BE2C (cell line): ENCODE measurements around the gene TBC1D7.
A peak's percentile ranks its signal among the peaks of the same experiment; 100 is the strongest.

Source experiments
- DNase-seq: peaks from one replicate; pipeline ENCODE4 v3.0.0-alpha.2; 2020
- H3K27me3 ChIP-seq: fragments of 250-450 bp; sonication (Bioruptor Pico); 2 replicates; pipeline ENCODE4 v1.5.1; 2020; ENCODE audit warnings: mild to moderate bottlenecking
- H3K36me3 ChIP-seq: fragments of 250-450 bp; sonication (Bioruptor Pico); 2 replicates; pipeline ENCODE4 v1.5.1; 2020; ENCODE audit warnings: mild to moderate bottlenecking
- H3K4me1 ChIP-seq: fragments of 250-450 bp; sonication (Bioruptor Pico); 2 replicates; pipeline ENCODE4 v1.5.1; 2020
- H3K4me3 ChIP-seq: 2 replicates; pipeline ENCODE4 v1.5.1; 2011; ENCODE audit warnings: low read depth, low read length
- H3K9me3 ChIP-seq: fragments of 250-450 bp; sonication (Bioruptor Pico); 2 replicates; pipeline ENCODE4 v1.5.1; 2020
- CTCF ChIP-seq: IDR thresholded peaks from 2 replicates; pipeline ENCODE4 v1.5.1; 2012; ENCODE audit warnings: mild to moderate bottlenecking, low read depth, low read length

TBC1D7 gene

GRCh38 chr6:13278991-13279390 is 49.3 kb downstream of the TBC1D7 start:
- Histone ChIP-seq H3K4me3 (no peak overlapping the region), H3K36me3 (no peaks in the 10 kb centered on the region), H3K4me1 (no peaks in the 10 kb centered on the region), H3K27me3 (no peaks in the 10 kb centered on the region), H3K9me3 (no peaks in the 10 kb centered on the region)
- no peak for TF ChIP-seq CTCF
- no peak for DNase-seq

- H3K4me1 ChIP-seq = no peaks in the 10 kb centered on the region
- no peaks in the 10 kb centered on the region for H3K36me3 ChIP-seq
- peak; percentile 32 for TF ChIP-seq CTCF
- DNase-seq = no peak
- H3K27me3 ChIP-seq = no peaks in the 10 kb centered on the region
- H3K4me3 ChIP-seq = no peak overlapping the region
- no peaks in the 10 kb centered on the region for H3K9me3 ChIP-seq
Observed at GRCh38 chr6:13278164-13278563, 50.2 kb downstream of the TBC1D7 start.

GRCh38 chr6:13277231-13277630 is 51.1 kb downstream of the TBC1D7 start:
- TF ChIP-seq CTCF = no peak
- Histone ChIP-seq H3K36me3 (no peaks in the 10 kb centered on the region), H3K27me3 (no peaks in the 10 kb centered on the region), H3K4me3 (no peak overlapping the region), H3K4me1 (no peaks in the 10 kb centered on the region), H3K9me3 (no peaks in the 10 kb centered on the region)
- DNase-seq = no peak

GRCh38 chr6:13275435-13275989 is 52.8 kb downstream of the TBC1D7 start:
- TF ChIP-seq CTCF = no peak
- no peak overlapping the region for H3K4me3 ChIP-seq
- no peaks in the 10 kb centered on the region for H3K4me1 ChIP-seq

GRCh38 chr6:13274707-13275434 is 53.5 kb downstream of the TBC1D7 start:
- Histone ChIP-seq H3K36me3 (no peaks in the 10 kb centered on the region), H3K4me3 (no peak overlapping the region), H3K4me1 (no peaks in the 10 kb centered on the region), H3K27me3 (no peaks in the 10 kb centered on the region), H3K9me3 (no peaks in the 10 kb centered on the region)
- DNase-seq = no peak
- no peak for TF ChIP-seq CTCF

More at GRCh38 chr6:13275435-13275989, 52.8 kb downstream of the TBC1D7 start:
- Histone ChIP-seq H3K27me3 (no peaks in the 10 kb centered on the region), H3K9me3 (no peaks in the 10 kb centered on the region), H3K36me3 (no peaks in the 10 kb centered on the region)
- no peak for DNase-seq
